ENCODE results near the gene ADSS1.

- TF ChIP-seq CTCF (IDR thresholded peaks at IDR 0.05; ENCODE audit: poor library complexity) (no peak), EZH2 (IDR thresholded peaks at IDR 0.05; ENCODE audit: borderline replicate concordance) (no peak), EZH2phosphoT487 (IDR thresholded peaks at IDR 0.05; ENCODE audit: low read depth, severe bottlenecking, unreplicated experiment) (no peak)
Measured at GRCh38 chr14:104744484-104744883, 20.5 kb downstream of the ADSS1 start.

All from hepatocyte (in vitro differentiated cells).